PC-9 (cell line): ENCODE data around the gene KRTAP10-7. TPM values are rescaled to one million over a fixed set of nuclear protein-coding genes. Genes with fewer than 3 reads are reported as not detected.

Experiments used
- BruUV-seq: library from RNA; stranded (reverse); fragments of 400-500 nt; replicated peaks from 2 replicates; lab custom pipeline; 2021; lab: Mats Ljungman, UMichigan
- CTCF ChIA-PET: fragments of 300-600 bp; sonication (Branson Sonifier 250); formaldehyde crosslinking; loops from one replicate; lab custom pipeline; 2022; ENCODE audit warnings: antibody characterized with exemption; lab: Charles Lee
- POLR2A ChIA-PET: fragments of 300-600 bp; sonication (Branson Sonifier 250); formaldehyde crosslinking; loops from one replicate; lab custom pipeline; 2022; ENCODE audit warnings: antibody characterized with exemption; ENCODE audit not compliant: unreplicated experiment; lab: Charles Lee
- DNase-seq, 2 experiments: peaks; one replicate each; pipeline versions ENCODE4 v3.0.0 to v3.0.0-alpha.2; 2015 to 2022; ENCODE audit warnings: mixed read lengths in 1 of 2
- H2AFZ ChIP-seq: fragments of 200-600 bp; sonication (generic); 2 replicates; pipeline ENCODE4 v1.8.1; 2017; ENCODE audit warnings: antibody characterized with exemption
- H3F3A ChIP-seq: fragments of 200-600 bp; sonication (generic); 2 replicates; pipeline ENCODE4 v1.8.1; 2017; ENCODE audit warnings: antibody characterized with exemption, mild to moderate bottlenecking, low read depth; ENCODE audit not compliant: insufficient read depth
- H3K27ac ChIP-seq: fragments of 200-600 bp; sonication (generic); 2 replicates; pipeline ENCODE4 v1.6.1; 2016; ENCODE audit warnings: mixed run types
- H3K27me3 ChIP-seq: fragments of 200-600 bp; sonication (generic); 2 replicates; pipeline ENCODE4 v1.6.1; 2016; ENCODE audit warnings: low read depth, mixed run types; ENCODE audit not compliant: insufficient read depth
- H3K36me3 ChIP-seq: fragments of 200-600 bp; sonication (generic); 2 replicates; pipeline ENCODE4 v1.6.1; 2016; ENCODE audit warnings: low read depth, mixed run types
- H3K4me1 ChIP-seq: fragments of 200-600 bp; sonication (generic); replicated peaks from 2 replicates; pipeline ENCODE4 v1.6.1; 2016; ENCODE audit warnings: mixed run types; ENCODE audit not compliant: insufficient read depth
- H3K4me2 ChIP-seq: fragments of 200-600 bp; sonication (generic); 2 replicates; pipeline ENCODE4 v1.6.1; 2017; ENCODE audit warnings: mixed run types
- H3K4me3 ChIP-seq: fragments of 200-600 bp; sonication (generic); 2 replicates; pipeline ENCODE4 v1.6.1; 2016; ENCODE audit warnings: mixed run types
- H3K79me2 ChIP-seq: fragments of 200-600 bp; sonication (generic); 2 replicates; pipeline ENCODE4 v1.6.1; 2017; ENCODE audit warnings: low read depth, mixed run types
- H3K9me2 ChIP-seq: fragments of 200-600 bp; sonication (generic); 2 replicates; pipeline ENCODE4 v1.8.1; 2017; ENCODE audit warnings: mild to moderate bottlenecking; ENCODE audit not compliant: insufficient read depth
- H3K9me3 ChIP-seq: fragments of 200-600 bp; sonication (generic); 2 replicates; pipeline ENCODE4 v1.8.1; 2016; ENCODE audit warnings: low read depth; ENCODE audit not compliant: insufficient read depth
- H4K20me1 ChIP-seq: fragments of 200-600 bp; sonication (generic); 2 replicates; pipeline ENCODE4 v1.8.1; 2017; ENCODE audit not compliant: insufficient read depth
- EZH2 ChIP-seq: fragments of 200-600 bp; sonication (generic); IDR thresholded peaks from 2 replicates; pipeline ENCODE4 v1.8.0; 2017; ENCODE audit warnings: antibody characterized with exemption, low read depth
- intact Hi-C: fragments of 100-400 bp; cut with micrococcal nuclease; formaldehyde crosslinking; loops from one replicate; pipeline ENCODE4 v1.10.0; 2022; ENCODE audit not compliant: unreplicated experiment
- total RNA-seq: library from RNA; stranded (reverse); gene quantifications from 2 replicates; pipeline ENCODE4 v1.2.3, GENCODE V29; 2021
- TF ChIP-seq, protein P1 (sequence below): fragments of 200-600 bp; sonication (generic); conservative IDR thresholded peaks from 2 replicates; pipeline ENCODE4 v1.6.1; 2017; ENCODE audit warnings: mixed run types, antibody characterized with exemption, mild to moderate bottlenecking, moderate library complexity

KRTAP10-7 gene
- total RNA-seq, 1 experiment from 2014 or later = not detected

- no TSS peak for BruUV-seq
- POLR2A ChIA-PET = no interaction called here
- H3K27ac ChIP-seq = no peak overlapping the region
- TF ChIP-seq, protein P1, sequence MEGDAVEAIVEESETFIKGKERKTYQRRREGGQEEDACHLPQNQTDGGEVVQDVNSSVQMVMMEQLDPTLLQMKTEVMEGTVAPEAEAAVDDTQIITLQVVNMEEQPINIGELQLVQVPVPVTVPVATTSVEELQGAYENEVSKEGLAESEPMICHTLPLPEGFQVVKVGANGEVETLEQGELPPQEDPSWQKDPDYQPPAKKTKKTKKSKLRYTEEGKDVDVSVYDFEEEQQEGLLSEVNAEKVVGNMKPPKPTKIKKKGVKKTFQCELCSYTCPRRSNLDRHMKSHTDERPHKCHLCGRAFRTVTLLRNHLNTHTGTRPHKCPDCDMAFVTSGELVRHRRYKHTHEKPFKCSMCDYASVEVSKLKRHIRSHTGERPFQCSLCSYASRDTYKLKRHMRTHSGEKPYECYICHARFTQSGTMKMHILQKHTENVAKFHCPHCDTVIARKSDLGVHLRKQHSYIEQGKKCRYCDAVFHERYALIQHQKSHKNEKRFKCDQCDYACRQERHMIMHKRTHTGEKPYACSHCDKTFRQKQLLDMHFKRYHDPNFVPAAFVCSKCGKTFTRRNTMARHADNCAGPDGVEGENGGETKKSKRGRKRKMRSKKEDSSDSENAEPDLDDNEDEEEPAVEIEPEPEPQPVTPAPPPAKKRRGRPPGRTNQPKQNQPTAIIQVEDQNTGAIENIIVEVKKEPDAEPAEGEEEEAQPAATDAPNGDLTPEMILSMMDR = no peak
- TF ChIP-seq EZH2 = no peak
- no peak for DNase-seq
- CTCF ChIA-PET = no interaction called here
- H3K36me3 ChIP-seq = no peaks in the 10 kb centered on the region
- H3K4me1 ChIP-seq = no peaks in the 10 kb centered on the region
- no peak overlapping the region for H3K4me3 ChIP-seq
- intact Hi-C loops = no loop called here
- peaks cover 65% of the 10 kb centered on the region for H3K27me3 ChIP-seq
- H3K9me2 ChIP-seq = no peaks in the 10 kb centered on the region
- H4K20me1 ChIP-seq = no peaks in the 10 kb centered on the region
- no peaks in the 10 kb centered on the region for H3F3A ChIP-seq
- no peak overlapping the region for H2AFZ ChIP-seq
- no peaks in the 10 kb centered on the region for H3K9me3 ChIP-seq
- no peaks in the 10 kb centered on the region for H3K79me2 ChIP-seq
- H3K4me2 ChIP-seq = no peak overlapping the region
Measured at GRCh38 chr21:44648557-44649311, 48.3 kb downstream of the KRTAP10-7 start.

GRCh38 chr21:44649521-44650100 is 49.2 kb downstream of the KRTAP10-7 start:
- Histone ChIP-seq H3K27me3 (peaks cover 74% of the 10 kb centered on the region), H3K9me2 (no peaks in the 10 kb centered on the region), H3K79me2 (no peaks in the 10 kb centered on the region), H3K36me3 (no peaks in the 10 kb centered on the region), H3K4me1 (no peaks in the 10 kb centered on the region), H4K20me1 (no peaks in the 10 kb centered on the region), H3K4me3 (no peak overlapping the region), H2AFZ (no peak overlapping the region), H3F3A (no peaks in the 10 kb centered on the region), H3K4me2 (no peak overlapping the region), H3K27ac (no peak overlapping the region), H3K9me3 (no peaks in the 10 kb centered on the region)
- intact Hi-C loops = no loop called here
- BruUV-seq = no TSS peak
- TF ChIP-seq EZH2 = no peak
- DNase-seq = no peak
- POLR2A ChIA-PET = no interaction called here
- CTCF ChIA-PET = no interaction called here

DNA sequence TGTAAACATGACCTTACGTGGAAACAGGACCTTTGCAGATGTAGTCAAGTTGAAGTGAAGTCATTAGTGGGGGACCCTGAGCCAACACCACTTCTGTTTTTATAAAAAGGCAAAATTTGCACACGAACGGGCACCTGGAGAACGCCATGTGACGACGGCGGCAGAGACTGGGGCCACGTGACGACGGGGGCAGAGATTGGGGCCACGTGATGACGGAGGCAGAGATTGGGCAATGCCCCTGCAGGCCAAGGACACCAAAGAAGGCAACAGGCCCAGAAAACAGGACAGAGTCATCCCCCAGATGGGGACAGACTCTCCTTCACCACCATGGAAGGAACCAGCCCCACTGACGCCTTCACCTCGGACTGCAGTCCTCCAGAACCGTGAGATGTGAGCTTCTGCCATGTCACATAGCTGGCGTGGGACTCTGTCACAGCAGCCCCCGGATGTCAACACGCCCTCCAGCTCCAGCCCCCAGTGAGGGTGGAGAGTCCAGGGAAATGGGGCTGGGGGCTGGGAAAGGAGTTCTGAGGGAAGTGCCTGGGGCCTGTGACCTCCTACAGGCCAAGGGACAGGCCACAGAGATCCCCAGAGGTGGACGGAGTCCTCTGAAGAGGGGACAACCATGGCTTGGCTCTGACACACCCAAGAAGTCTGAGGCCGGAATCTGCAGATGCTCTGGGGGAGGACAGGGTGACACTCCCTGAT is 50.0 kb downstream of the KRTAP10-7 start:
- POLR2A ChIA-PET = interaction anchor here (0.7 kb wide), 1 partner anchor 508 kb away, joined by 5 read pairs; no protein-coding TSS in a partner anchor
- H2AFZ ChIP-seq = no peak overlapping the region

More for the DNA sequence above, 50.0 kb downstream of the KRTAP10-7 start:
- Histone ChIP-seq H4K20me1 (no peaks in the 10 kb centered on the region), H3K9me2 (no peaks in the 10 kb centered on the region), H3K27me3 (peaks cover 77% of the 10 kb centered on the region), H3K4me2 (no peak overlapping the region), H3K79me2 (no peaks in the 10 kb centered on the region), H3F3A (no peaks in the 10 kb centered on the region), H3K9me3 (no peaks in the 10 kb centered on the region), H3K4me1 (no peaks in the 10 kb centered on the region), H3K4me3 (no peak overlapping the region), H3K27ac (no peak overlapping the region), H3K36me3 (no peaks in the 10 kb centered on the region)
- CTCF ChIA-PET = no interaction called here
- TF ChIP-seq, protein P1 = no peak
- TF ChIP-seq EZH2 = no peak
- intact Hi-C loops = no loop called here
- BruUV-seq = no TSS peak
- DNase-seq = no peak
